ENCODE measurements around the gene EFEMP1. TPM values are rescaled to one million over a fixed set of nuclear protein-coding genes. Genes with fewer than 3 reads are reported as not detected.

EFEMP1 gene
- total RNA-seq, 1 experiment from 2014 or later = 0.34 TPM

DNA sequence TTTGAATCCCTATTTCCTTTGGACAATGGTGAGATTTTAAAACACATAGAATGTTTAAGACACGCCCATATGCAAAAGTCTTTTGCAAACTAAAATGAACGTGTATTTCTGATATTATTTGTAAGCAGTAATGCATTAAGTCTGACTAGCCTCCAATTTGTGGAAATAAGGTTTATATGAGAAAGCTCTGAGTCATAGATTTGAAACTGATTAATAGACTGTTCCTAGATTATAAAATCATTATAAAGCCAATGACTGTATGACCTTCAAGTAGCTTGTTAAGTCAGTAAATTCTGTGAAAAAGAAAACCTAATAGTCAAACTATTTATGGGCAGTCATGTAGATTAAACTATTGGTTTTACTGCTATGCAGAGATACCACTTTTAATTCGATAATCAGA, 12.8 kb upstream of the EFEMP1 start:
- Histone ChIP-seq H3K36me3 (ENCODE audit: control insufficient read depth in 1 of 2, insufficient read depth in 2 of 2, low read length in 2 of 2) (no peaks in the 10 kb centered on the region), H4K20me1 (ENCODE audit: insufficient read depth) (no peaks in the 10 kb centered on the region), H3K4me2 (ENCODE audit: low read length) (no peak overlapping the region), H3K9me2 (ENCODE audit: insufficient read depth) (no peaks in the 10 kb centered on the region; the same call in 1 of the 2 replicates), H3K79me2 (ENCODE audit: insufficient read depth, low read length) (no peaks in the 10 kb centered on the region), H3K4me3 (replicated peaks in 1 of 2; ENCODE audit: low read depth in 1 of 2, low read length in 2 of 2) (no peak overlapping the region), H3K27ac (ENCODE audit: low read depth, low read length) (no peak overlapping the region), H3K9ac (ENCODE audit: low read length) (no peak overlapping the region), H3K4me1 (ENCODE audit: control insufficient read depth in 1 of 2, insufficient read depth in 2 of 2, low read length in 2 of 2) (no peaks in the 10 kb centered on the region), H2AFZ (ENCODE audit: low read depth, low read length, poor library complexity, severe bottlenecking) (no peak overlapping the region), H3K9me3 (ENCODE audit: control insufficient read depth in 1 of 2, insufficient read depth in 1 of 2, low read depth in 1 of 2, low read length in 2 of 2) (no peaks in the 10 kb centered on the region), H3K27me3 (ENCODE audit: insufficient read depth, low read length) (no peaks in the 10 kb centered on the region)
- CTCF ChIA-PET = interaction anchor here (0.6 kb wide), 1 partner anchor 42 kb away, joined by 3 read pairs; no protein-coding TSS in a partner anchor
- DNase-seq (ENCODE audit: low read depth, low spot score) (no peak), ATAC-seq (no peak)
- RAD21 ChIA-PET (ENCODE audit: low non-redundant PET in 1 of 2, low total read pairs in 2 of 2, uncharacterized antibody in 2 of 2, unreplicated experiment in 2 of 2) = no interaction called here
- BruUV-seq (replicated peaks) = no TSS peak
- POLR2A ChIA-PET = no interaction called here
- intact Hi-C loops (cut with micrococcal nuclease) = no loop called here
- TF ChIP-seq EZH2 (IDR thresholded peaks at IDR 0.05) (no peak), RAD21 (IDR thresholded peaks at IDR 0.05; ENCODE audit: low read depth) (no peak), SP1 (IDR thresholded peaks at IDR 0.05; ENCODE audit: low read depth) (no peak), ZNF274 (IDR thresholded peaks at IDR 0.05; ENCODE audit: low read depth, low read length) (no peak), ELF1 (IDR thresholded peaks at IDR 0.05; ENCODE audit: borderline replicate concordance, low read depth) (no peak), SRF (IDR thresholded peaks at IDR 0.05; ENCODE audit: low read depth) (no peak), FOSL1 (IDR thresholded peaks at IDR 0.05; ENCODE audit: low read depth) (no peak), CBX3 (IDR thresholded peaks at IDR 0.05; ENCODE audit: low read depth) (no peak), SIN3A (IDR thresholded peaks at IDR 0.05; ENCODE audit: low read depth) (no peak), EZH2phosphoT487 (IDR thresholded peaks at IDR 0.05; ENCODE audit: borderline replicate concordance) (no peak), ZFX (IDR thresholded peaks at IDR 0.05) (no peak), TCF7L2 (IDR thresholded peaks at IDR 0.05; ENCODE audit: borderline replicate concordance, extremely low read depth, insufficient read depth, insufficient read length) (no peak), POLR2A (IDR thresholded peaks at IDR 0.05; ENCODE audit: borderline replicate concordance, extremely low read depth, insufficient read depth, insufficient read length) (no peak), POLR2AphosphoS5 (IDR thresholded peaks at IDR 0.05; ENCODE audit: low read depth, low read length) (no peak), JUND (IDR thresholded peaks at IDR 0.05) (no peak)
- TF ChIP-seq, protein P1, sequence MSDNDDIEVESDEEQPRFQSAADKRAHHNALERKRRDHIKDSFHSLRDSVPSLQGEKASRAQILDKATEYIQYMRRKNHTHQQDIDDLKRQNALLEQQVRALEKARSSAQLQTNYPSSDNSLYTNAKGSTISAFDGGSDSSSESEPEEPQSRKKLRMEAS (IDR thresholded peaks at IDR 0.05) = no peak
- TF ChIP-seq, protein P2, sequence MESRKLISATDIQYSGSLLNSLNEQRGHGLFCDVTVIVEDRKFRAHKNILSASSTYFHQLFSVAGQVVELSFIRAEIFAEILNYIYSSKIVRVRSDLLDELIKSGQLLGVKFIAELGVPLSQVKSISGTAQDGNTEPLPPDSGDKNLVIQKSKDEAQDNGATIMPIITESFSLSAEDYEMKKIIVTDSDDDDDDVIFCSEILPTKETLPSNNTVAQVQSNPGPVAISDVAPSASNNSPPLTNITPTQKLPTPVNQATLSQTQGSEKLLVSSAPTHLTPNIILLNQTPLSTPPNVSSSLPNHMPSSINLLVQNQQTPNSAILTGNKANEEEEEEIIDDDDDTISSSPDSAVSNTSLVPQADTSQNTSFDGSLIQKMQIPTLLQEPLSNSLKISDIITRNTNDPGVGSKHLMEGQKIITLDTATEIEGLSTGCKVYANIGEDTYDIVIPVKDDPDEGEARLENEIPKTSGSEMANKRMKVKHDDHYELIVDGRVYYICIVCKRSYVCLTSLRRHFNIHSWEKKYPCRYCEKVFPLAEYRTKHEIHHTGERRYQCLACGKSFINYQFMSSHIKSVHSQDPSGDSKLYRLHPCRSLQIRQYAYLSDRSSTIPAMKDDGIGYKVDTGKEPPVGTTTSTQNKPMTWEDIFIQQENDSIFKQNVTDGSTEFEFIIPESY (IDR thresholded peaks at IDR 0.05; ENCODE audit: extremely low read depth, insufficient replicate concordance, low read length) = no peak
- TF ChIP-seq, protein P3, sequence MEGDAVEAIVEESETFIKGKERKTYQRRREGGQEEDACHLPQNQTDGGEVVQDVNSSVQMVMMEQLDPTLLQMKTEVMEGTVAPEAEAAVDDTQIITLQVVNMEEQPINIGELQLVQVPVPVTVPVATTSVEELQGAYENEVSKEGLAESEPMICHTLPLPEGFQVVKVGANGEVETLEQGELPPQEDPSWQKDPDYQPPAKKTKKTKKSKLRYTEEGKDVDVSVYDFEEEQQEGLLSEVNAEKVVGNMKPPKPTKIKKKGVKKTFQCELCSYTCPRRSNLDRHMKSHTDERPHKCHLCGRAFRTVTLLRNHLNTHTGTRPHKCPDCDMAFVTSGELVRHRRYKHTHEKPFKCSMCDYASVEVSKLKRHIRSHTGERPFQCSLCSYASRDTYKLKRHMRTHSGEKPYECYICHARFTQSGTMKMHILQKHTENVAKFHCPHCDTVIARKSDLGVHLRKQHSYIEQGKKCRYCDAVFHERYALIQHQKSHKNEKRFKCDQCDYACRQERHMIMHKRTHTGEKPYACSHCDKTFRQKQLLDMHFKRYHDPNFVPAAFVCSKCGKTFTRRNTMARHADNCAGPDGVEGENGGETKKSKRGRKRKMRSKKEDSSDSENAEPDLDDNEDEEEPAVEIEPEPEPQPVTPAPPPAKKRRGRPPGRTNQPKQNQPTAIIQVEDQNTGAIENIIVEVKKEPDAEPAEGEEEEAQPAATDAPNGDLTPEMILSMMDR (IDR thresholded peaks at IDR 0.05 in 2 of 3, conservative IDR thresholded peaks at IDR 0.05 in 1 of 3; ENCODE audit: borderline replicate concordance in 1 of 3, insufficient read depth in 1 of 3, low read depth in 2 of 3, low read length in 2 of 3) = no peak
